NCI-H1092 treated with DMSO at 0.1 percent for 48 hours (cell line): ENCODE measurements around the gene DMD.
"Not testable (repeated sequence)": the region's sequence is repeated elsewhere in the genome, so short reads cannot be mapped to it uniquely, and the experiment has no call there.

Source experiments
- DNase-seq: peaks from one replicate; lab custom pipeline; 2025; lab: John Stamatoyannopoulos, UW

Gene DMD

DNA sequence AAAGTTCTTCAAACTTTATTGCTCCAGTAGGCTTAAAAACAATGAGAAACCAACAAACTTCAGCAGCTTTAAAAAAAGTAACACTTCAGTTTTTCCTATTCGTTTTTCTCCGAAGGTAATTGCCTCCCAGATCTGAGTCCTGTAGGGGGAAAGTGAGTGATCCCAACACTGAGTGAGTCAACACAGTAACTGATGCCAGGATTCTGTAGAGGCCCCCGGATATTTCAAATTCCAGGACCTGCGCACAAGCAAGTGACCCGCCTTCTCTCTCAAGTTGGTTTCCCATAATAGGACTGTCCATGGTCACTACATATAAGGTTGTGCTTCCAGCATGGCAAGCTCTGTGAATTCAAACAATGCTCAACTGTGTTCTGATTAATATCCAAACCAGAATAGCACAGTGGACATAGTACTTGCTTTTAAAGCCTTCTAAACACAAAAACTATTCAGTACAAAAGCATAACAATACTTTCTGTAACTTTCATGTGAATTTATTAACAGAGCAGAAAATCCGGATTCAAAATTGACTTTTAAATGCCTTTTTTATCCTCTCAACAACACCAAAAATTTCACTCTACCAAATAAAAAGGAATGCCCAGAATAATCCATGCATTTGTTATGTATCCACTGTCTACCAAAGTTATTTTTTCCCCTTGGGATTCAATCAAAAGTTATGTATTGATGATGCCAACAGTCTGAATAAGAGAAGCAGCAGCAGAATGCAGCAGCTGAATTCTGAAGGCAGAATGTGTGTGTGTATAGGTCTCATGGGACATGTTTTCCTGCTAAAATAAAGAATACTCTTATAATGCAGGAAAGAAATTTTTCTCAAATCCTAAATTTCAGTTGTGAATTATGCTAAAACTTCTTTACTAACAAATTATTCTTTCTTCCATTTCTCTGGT is at the start of gene DMD:
Gene DMD (minus strand): TSS at position 194 of the 905 bp plus-strand sequence. CDS start 237 bp downstream, outside the sequence.
- no peak for DNase-seq

DNA sequence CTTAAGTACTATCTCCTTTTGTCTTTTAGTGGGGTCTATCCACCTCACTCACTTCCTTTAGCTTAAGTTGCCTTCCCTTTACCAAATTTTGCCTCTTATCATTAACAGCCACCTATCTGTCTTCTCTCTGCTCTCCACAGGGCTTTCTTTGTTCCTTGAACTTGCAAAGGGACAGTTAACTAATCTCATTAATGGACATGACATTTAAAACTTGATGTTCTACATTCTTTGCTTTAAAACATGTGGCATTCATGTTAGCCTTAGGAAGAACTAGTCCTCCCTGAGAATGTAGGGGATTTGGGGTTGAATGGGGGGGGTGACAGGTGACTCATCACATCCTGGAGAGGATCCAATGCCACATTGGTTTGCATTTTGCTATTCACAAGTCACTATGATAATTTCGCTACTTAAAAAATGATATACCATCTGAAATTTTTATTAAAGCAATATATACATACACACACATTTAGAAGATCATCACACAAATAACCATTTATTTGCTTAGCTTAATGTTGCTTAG is 41.0 kb upstream of the DMD start:
- no peak for DNase-seq

DNA sequence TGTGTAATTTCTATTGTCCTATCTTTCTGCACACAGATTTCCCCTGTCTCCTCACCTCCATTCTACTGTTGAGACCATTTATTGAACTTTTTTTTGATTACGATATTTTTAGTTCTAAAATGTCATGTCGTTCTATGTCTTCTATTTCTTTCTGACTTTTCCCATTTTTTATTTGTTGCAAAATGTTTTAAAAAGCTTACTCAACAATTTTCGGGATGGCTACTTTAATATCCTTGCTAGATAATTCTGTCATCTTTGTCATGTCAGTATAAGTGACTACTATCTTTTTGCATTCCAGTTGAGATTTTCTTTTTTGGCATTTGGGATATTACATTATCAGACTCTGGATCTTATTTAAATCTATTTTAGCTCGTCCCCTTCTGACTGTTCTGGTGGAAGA is 7.5 kb upstream of the DMD start:
- DNase-seq, result no peak

GRCh38 chrX:33210156-33210555 is 1.2 kb downstream of the DMD start:
- no peak for DNase-seq

- no peak for DNase-seq
These were observed 4.3 kb downstream of the DMD start for GRCh38 chrX:33207056-33207455.

GRCh38 chrX:33205321-33205720 is 6.0 kb downstream of the DMD start:
- no peak for DNase-seq

- DNase-seq, result no peak
These were observed 6.5 kb downstream of the DMD start for GRCh38 chrX:33204889-33205288.

- no peak for DNase-seq
These were observed 12.6 kb downstream of the DMD start for GRCh38 chrX:33198561-33199279.

- DNase-seq, result no peak
These were observed 15.7 kb downstream of the DMD start for GRCh38 chrX:33195698-33196097.

DNA sequence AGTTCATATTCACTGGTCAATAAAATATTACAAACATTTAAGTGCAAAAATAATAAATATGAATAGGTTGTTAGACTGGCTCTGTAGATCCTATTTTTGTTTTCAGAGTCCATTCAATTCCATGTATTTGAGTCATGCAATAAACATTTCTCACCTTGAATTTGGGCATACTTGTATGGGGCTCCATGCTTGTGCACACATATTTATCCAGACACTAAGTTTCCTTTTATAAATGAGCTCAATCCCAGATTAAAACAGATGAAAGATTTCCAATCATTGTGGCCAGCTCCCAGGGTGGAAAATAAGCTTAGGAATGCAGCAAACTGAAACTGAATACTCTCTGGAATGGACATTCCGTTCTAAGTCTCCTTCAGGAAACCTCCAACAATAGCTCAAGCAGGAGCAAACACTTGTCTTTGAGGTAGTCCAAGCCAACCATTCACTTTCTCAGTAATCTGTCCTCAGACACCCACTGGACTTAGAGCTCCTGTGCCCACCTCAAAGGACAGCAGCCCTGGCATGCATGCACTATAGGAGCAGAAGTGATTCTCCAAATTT is 16.4 kb downstream of the DMD start:
- no peak for DNase-seq

GRCh38 chrX:33194289-33194688 is 17.1 kb downstream of the DMD start:
- no peak for DNase-seq

DNA sequence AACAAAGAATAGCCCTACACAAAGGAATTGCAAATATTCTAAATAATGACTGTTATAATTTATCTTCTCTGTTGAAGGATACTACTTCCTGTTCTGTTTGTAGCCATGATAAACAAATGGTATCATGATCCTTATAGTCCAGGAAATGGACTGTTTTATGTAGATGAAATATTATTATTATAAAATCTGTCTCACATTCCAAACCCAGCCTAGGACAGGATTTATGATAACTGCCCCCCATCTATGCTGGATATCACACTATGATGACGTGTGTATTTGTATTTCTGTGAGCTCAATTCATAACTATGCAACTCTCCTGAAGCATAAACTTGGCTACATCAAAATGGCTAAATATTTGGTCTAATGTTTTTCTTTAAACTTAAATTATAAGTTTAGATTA is 21.3 kb downstream of the DMD start:
- no peak for DNase-seq

DNA sequence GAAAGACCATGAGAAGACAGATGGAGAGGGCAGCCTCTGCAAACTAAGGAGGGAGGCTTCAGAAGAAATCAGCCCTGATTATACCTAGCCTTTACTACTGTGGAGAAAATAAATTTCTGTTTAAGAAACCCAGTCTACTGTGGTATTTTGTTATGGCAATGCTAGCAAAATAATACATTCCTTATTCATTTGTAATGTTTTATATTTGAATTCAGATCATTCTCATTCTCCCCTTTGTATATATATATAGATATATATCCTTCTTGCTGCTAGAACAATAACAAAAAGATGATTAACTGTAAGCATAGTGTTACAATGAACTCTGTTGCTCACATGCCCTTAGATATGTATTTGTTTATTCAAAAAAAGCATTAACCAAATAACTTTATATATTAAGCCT is 22.5 kb downstream of the DMD start:
- no peak for DNase-seq

DNA sequence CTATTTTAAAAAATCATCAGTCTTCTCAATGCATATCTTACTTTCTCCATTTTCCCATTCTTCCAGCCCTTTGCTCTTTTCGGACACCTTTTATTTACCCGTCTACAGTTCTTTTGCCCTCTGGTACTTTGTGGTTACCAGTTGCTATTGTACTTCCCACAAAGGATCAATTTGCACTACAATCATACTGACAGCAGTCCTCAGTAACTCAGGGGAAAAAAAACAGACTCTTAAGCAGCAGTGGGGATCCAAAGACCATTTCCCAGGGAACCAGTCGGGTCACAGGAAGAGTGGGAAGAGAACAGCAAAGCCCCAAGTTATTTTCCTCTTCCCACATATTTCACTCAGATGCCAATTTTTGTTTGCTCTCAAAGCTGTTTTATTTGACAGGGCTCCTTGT is 23.1 kb downstream of the DMD start:
- no peak for DNase-seq

- not testable (repeated sequence) for DNase-seq
These were observed 26.5 kb downstream of the DMD start for GRCh38 chrX:33184803-33185202.

- no peak for DNase-seq
These were observed 28.0 kb downstream of the DMD start for GRCh38 chrX:33183361-33183760.

- DNase-seq, result no peak
These were observed 32.7 kb downstream of the DMD start for GRCh38 chrX:33178690-33179089.

DNA sequence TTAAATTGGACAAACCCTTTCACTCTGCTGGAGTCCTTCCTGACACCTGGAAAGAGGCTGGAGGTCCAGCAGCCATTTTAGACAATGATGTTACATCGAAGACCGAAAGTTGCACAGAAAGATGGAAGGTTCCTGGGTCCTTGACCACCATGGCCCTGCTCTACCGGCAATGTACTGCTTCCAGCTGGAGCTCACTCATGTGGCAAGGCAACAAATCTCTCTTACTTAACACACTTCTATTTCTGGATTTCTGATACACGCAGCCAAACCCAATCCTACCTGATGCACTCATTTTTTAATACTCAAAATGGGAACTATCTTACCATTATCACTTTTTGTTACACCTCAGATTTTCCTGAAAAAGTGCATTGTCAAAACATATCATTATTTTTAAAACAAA is 33.1 kb downstream of the DMD start:
- no peak for DNase-seq

DNA sequence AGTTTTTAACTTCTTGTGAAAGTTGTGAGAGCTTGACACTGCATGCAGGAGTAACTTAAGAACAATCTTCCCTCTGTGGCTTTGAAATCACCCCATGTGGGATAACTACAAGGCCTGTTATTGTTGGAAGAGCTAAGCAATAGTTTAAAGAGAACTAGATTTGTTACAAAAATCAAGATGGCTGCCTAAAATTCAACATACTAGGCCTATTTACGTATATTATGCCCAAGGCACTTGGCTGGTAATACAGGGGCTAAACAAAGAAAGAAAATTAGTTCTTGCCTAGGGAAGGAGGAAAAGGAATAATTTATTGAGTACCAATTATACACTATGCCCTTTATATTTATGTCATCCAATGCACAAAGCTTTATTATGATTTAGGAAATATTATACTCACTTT is 36.1 kb downstream of the DMD start:
- no peak for DNase-seq

- DNase-seq, result no peak
These were observed 40.3 kb downstream of the DMD start for GRCh38 chrX:33171041-33171440.

GRCh38 chrX:33161829-33162228 is 49.5 kb downstream of the DMD start:
- DNase-seq, result no peak

GRCh38 chrX:33160273-33160672 is 51.1 kb downstream of the DMD start:
- no peak for DNase-seq
